Heart left ventricle (tissue), 16 donors: ENCODE results near the gene FLT3LG. TPM values are rescaled to one million over a fixed set of nuclear protein-coding genes. Genes with fewer than 3 reads are reported as not detected.
"Not testable (repeated sequence)": the region's sequence is repeated elsewhere in the genome, so short reads cannot be mapped to it uniquely, and the experiment has no call there.

Source experiments
- ATAC-seq, 4 donors: fragments of 200-7000 bp; cut with Tn5 transposase; one replicate each; pipeline ENCODE4 v1.9.1; 2020 to 2022; ENCODE audit warnings: moderate library complexity in 4 of 4, mild to moderate bottlenecking in 3 of 4, moderate number of reproducible peaks in 1 of 4
- DNase-seq, 5 donors: peaks; one replicate each; pipeline ENCODE4 v3.0.0-alpha.2; 2020
- H3K27ac ChIP-seq, 12 donors: fragments of 200-600 bp; sonication (generic) in 4 of 12; one replicate each; pipeline versions ENCODE4 v1.5.0 to v1.8.0; 2016 to 2022; ENCODE audit warnings: mild to moderate bottlenecking in 2 of 12
- H3K27me3 ChIP-seq, 9 donors: fragments of 200-600 bp; sonication (generic) in 2 of 9; one replicate each; pipeline versions ENCODE4 v1.5.1 to v1.8.0; 2016 to 2022; ENCODE audit warnings: mild to moderate bottlenecking in 3 of 9
- H3K36me3 ChIP-seq, 9 donors: fragments of 200-600 bp; sonication (generic) in 2 of 9; one replicate each; pipeline versions ENCODE4 v1.5.0 to v1.8.0; 2018 to 2022; ENCODE audit warnings: mild to moderate bottlenecking in 2 of 9
- H3K4me1 ChIP-seq, 12 donors: fragments of 200-600 bp; sonication (generic) in 4 of 12; one replicate each; pipeline versions ENCODE4 v1.5.0 to v1.8.0; 2016 to 2022; ENCODE audit warnings: mild to moderate bottlenecking in 3 of 12
- H3K4me3 ChIP-seq, 12 donors: fragments of 200-600 bp; sonication (generic) in 4 of 12; one replicate each; pipeline versions ENCODE4 v1.5.0 to v1.8.0; 2017 to 2022; ENCODE audit warnings: mild to moderate bottlenecking in 9 of 12, moderate library complexity in 4 of 12
- H3K9me3 ChIP-seq, 12 donors: fragments of 200-600 bp; sonication (generic) in 4 of 12; one replicate each; pipeline versions ENCODE4 v1.5.0 to v1.8.0; 2016 to 2022; ENCODE audit warnings: mild to moderate bottlenecking in 1 of 12
- POLR2A ChIP-seq, 2 donors: fragments of 450-650 bp; IDR thresholded peaks; one replicate each; pipeline ENCODE4 v1.6.1; 2017; ENCODE audit warnings: antibody characterized with exemption in 2 of 2, mild to moderate bottlenecking in 2 of 2, moderate library complexity in 2 of 2
- WGBS, 4 donors: extraction: QIAGEN DNeasy Blood & Tissue Kit in 2 of 4; methylation state at CpG; one replicate each; pipeline versions ENCODE4 v1.1.5 to v1.1.7; 2013 to 2018; 5-methylcytosine and 5-hydroxymethylcytosine counted together
- intact Hi-C, 10 donors: fragments of 100-400 bp; cut with DNase I; formaldehyde crosslinking; loops; one replicate each; pipeline versions ENCODE4 v1.11.1 to v1.14.2; 2022
- polyA plus RNA-seq, 2 donors: library from polyadenylated mRNA; stranded (reverse); fragments of 200-250 nt; gene quantifications; one replicate each; pipeline ENCODE4 v1.2.3, GENCODE V29; 2013
- total RNA-seq, 9 donors: library from RNA; depleted of rRNA in 2 of 9; stranded (reverse); fragments of >200 nt in 2 of 9; fragmentation: NEBNext Ultra II Directional in 3 of 9; extraction: Animal tissue kit (Norgen Biotek cat#: 25700) in 3 of 9; gene quantifications; one replicate each; pipeline versions ENCODE4 v1.1.0 to v1.2.4, GENCODE V29; 2016 to 2023
- TF ChIP-seq, protein P1 (sequence below), 12 donors: fragments of 200-600 bp; sonication (generic) in 4 of 12; IDR thresholded peaks; one replicate each; pipeline versions ENCODE4 v1.5.0 to v1.8.0; 2018 to 2022; ENCODE audit warnings: antibody characterized with exemption in 12 of 12, mild to moderate bottlenecking in 5 of 12
- donor health status: ischemic (EF 13 %, LVEDD 7.1; RV severe dilation, severe dysfunction).
- donor health status: healthy with polysubstance abuse.
- donor health status: DM: no; HTN: yes; CAD: no.
- donor health status: DM: no; HTN: no; CAD: no.
- donor health status: ischemic (EF 25% LVEDD 6.9; RV normal size, moderate dysfunction).
- donor health status: ischemic (EF 25% LVEDD 5.7; RV mildly dilated, moderate dysfunction).
- donor health status: healthy.
- donor health status: DM: yes; HTN: yes; CAD: no.
- donor health status: ischemic (EF 35%, LVEDD 5.7; RV mildly dilated, moderate dysfunction).
- donor health status: nonischemic (EF 11% LVEDD 7.7; RV severe dilation, severe dysfunction).
- donor health status: DM: yes; HTN: yes; CAD: no.
- donor health status: PGD.
- donor health status: ischemic (EF 29% LVEDD 5.4; RV normal size, mild dysfunction).
- donor health status: nonischemic (EF 23%, LVEDD 6.1; RV moderate dilation, normal function).

The FLT3LG gene
- total and polyA plus RNA-seq, 11 donors: 1.7 to 13.4 (median 2.6) TPM

- H3K4me3 ChIP-seq: no peak overlapping the region
- no peak for TF ChIP-seq POLR2A (IDR thresholded peaks at IDR 0.05)
- TF ChIP-seq, protein P1, sequence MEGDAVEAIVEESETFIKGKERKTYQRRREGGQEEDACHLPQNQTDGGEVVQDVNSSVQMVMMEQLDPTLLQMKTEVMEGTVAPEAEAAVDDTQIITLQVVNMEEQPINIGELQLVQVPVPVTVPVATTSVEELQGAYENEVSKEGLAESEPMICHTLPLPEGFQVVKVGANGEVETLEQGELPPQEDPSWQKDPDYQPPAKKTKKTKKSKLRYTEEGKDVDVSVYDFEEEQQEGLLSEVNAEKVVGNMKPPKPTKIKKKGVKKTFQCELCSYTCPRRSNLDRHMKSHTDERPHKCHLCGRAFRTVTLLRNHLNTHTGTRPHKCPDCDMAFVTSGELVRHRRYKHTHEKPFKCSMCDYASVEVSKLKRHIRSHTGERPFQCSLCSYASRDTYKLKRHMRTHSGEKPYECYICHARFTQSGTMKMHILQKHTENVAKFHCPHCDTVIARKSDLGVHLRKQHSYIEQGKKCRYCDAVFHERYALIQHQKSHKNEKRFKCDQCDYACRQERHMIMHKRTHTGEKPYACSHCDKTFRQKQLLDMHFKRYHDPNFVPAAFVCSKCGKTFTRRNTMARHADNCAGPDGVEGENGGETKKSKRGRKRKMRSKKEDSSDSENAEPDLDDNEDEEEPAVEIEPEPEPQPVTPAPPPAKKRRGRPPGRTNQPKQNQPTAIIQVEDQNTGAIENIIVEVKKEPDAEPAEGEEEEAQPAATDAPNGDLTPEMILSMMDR (IDR thresholded peaks at IDR 0.05): no peak
- H3K36me3 ChIP-seq: peaks cover 0 to 20% (median 13%) of the 10 kb centered on the region in 9 donors
- 53 to 71% (median 59%) methylated on average over 5 of the region's 5 CpGs for WGBS, 4 donors
- no peaks in the 10 kb centered on the region for H3K27me3 ChIP-seq
- no peak for ATAC-seq
- H3K9me3 ChIP-seq: no peaks in the 10 kb centered on the region
- peak overlapping the region in 11 of 12 donors; percentile 3 to 79 (median 61) for H3K27ac ChIP-seq
- DNase-seq: no peak
- intact Hi-C loops: loop anchor here in 1 of 10 donors (2.0 kb wide), 1 partner anchor 21 kb away; no protein-coding TSS in a partner anchor
- peaks cover 0 to 40% (median 10%) of the 10 kb centered on the region in 12 donors for H3K4me1 ChIP-seq
Observed at GRCh38 chr19:49455773-49456172, 18.2 kb upstream of the FLT3LG start.

DNA sequence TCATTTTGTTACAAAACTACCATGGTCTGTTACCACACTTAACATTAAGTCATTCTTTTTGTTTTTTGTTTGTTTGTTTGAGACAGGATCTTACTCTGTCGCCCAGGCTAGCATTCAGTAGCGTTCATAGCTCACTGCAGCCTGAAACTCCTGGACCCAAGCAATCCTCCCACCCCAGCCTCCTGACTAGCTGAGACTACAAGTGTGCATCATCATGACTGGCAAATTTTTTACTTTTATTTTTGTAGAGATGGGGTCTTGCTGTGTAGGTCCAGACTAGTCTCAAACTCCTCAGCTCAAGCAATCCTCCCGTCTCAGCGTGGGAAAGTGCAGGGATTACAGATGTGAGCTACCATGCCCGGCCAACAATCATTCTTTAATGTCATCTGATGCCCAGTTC is 17.7 kb upstream of the FLT3LG start:
- ATAC-seq: no peak
- H3K27ac ChIP-seq: peak overlapping the region in 10 of 12 donors; percentile 3 to 79 (median 62)
- no peak for DNase-seq
- 74 to 80% (median 77%) methylated on average over 5 of the region's 5 CpGs for whole genome bisulfite sequencing, 4 donors
- H3K9me3 ChIP-seq: no peaks in the 10 kb centered on the region
- no peak for TF ChIP-seq POLR2A (IDR thresholded peaks at IDR 0.05)
- TF ChIP-seq, protein P1 (IDR thresholded peaks at IDR 0.05): no peak
- no peaks in the 10 kb centered on the region for H3K27me3 ChIP-seq
- no peak overlapping the region for H3K4me3 ChIP-seq
- peaks cover 0 to 20% (median 13%) of the 10 kb centered on the region in 9 donors for H3K36me3 ChIP-seq
- intact Hi-C loops: loop anchor here in 1 of 10 donors (2.0 kb wide), 1 partner anchor 20 kb away; no protein-coding TSS in a partner anchor
- peaks cover 0 to 40% (median 9%) of the 10 kb centered on the region in 12 donors for H3K4me1 ChIP-seq

DNA sequence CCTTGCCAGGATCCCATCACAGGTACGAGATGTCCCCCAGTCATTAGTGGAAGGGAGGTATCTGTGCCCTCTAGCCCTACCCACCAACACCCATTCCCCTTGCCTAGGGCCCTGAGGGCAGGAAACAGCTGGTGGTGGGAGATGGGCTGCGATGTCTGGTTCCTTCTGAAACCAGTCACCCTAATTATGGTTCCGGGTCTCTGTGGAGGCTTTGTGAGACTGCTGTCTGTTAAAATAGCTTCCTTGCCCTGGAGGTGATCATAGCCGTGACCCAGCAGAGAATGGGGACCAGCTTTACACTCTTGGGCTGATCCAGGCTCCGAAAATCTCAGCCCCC is 15.5 kb upstream of the FLT3LG start:
- peaks cover 0 to 35% (median 8%) of the 10 kb centered on the region in 12 donors for H3K4me1 ChIP-seq
- ATAC-seq (no peak), DNase-seq (no peak)
- H3K9me3 ChIP-seq: no peaks in the 10 kb centered on the region
- intact Hi-C loops: no loop called here
- H3K36me3 ChIP-seq: peaks cover 0 to 25% (median 14%) of the 10 kb centered on the region in 9 donors
- H3K27ac ChIP-seq: peak overlapping the region in 6 of 12 donors; percentile 8 to 79 (median 42)
- WGBS, 4 donors: 88 to 97% (median 91%) methylated on average over 3 to 5 of the region's 5 CpGs
- TF ChIP-seq, protein P1 (IDR thresholded peaks at IDR 0.05): no peak
- TF ChIP-seq POLR2A (IDR thresholded peaks at IDR 0.05): no peak
- no peaks in the 10 kb centered on the region for H3K27me3 ChIP-seq
- H3K4me3 ChIP-seq: no peak overlapping the region

DNA sequence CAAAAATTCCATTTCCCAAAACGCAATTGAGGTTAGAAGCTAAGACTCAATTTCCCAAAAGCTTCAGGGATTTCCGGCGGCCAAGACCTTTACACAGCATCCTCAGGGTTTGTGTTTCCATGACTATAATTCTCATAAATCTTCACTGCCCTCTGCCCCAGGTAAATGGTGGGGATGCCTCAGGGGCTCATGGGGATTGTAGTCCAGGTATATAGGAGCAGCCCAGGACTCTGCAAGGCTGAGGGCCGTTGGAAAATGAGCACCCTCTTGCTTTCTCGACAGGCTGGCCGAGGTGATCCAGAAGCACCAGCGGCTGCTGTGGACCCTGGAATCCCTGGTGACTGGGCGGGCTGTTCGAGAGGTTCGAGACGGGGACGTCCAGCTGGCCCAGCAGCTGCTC is 14.6 kb upstream of the FLT3LG start:
- 92 to 94% (median 93%) methylated on average over 12 of the region's 12 CpGs for WGBS, 4 donors
- intact Hi-C loops: no loop called here
- ATAC-seq: no peak
- H3K9me3 ChIP-seq: no peaks in the 10 kb centered on the region
- H3K27me3 ChIP-seq: no peaks in the 10 kb centered on the region
- H3K27ac ChIP-seq: no peak overlapping the region
- DNase-seq: no peak
- H3K4me1 ChIP-seq: peaks cover 0 to 27% (median 3%) of the 10 kb centered on the region in 12 donors
- no peak overlapping the region for H3K4me3 ChIP-seq
- no peak for TF ChIP-seq POLR2A (IDR thresholded peaks at IDR 0.05)
- TF ChIP-seq, protein P1 (IDR thresholded peaks at IDR 0.05): no peak
- peaks cover 0 to 31% (median 18%) of the 10 kb centered on the region in 9 donors for H3K36me3 ChIP-seq

- ATAC-seq, H3K4me3 ChIP-seq, H3K27me3 ChIP-seq, DNase-seq, intact Hi-C loops, H3K9me3 ChIP-seq, H3K27ac ChIP-seq: not testable (repeated sequence)
- peaks cover 0 to 47% (median 21%) of the 10 kb centered on the region in 9 donors for H3K36me3 ChIP-seq
- peaks cover 0 to 16% (median 2%) of the 10 kb centered on the region in 12 donors for H3K4me1 ChIP-seq
- 0% methylated on average over 1 of the region's 1 CpG; no CpG with 5 or more reads in 3 of the 4 donors for WGBS, 4 donors
Observed at GRCh38 chr19:49461130-49461529, 12.9 kb upstream of the FLT3LG start.
